DOHH2 (cell line): ENCODE measurements around the gene GGT6.

ENCODE experiments used
- H3F3A ChIP-seq: fragments of 200-600 bp; sonication (generic), shearing (Covaris generic); 2 replicates; pipeline ENCODE4 v1.6.0; 2016; ENCODE audit warnings: antibody characterized with exemption, mild to moderate bottlenecking; ENCODE audit not compliant: control insufficient read depth, insufficient read depth
- H3K27ac ChIP-seq: fragments of 200-600 bp; sonication (generic); 2 replicates; pipeline ENCODE4 v1.5.1; 2014; ENCODE audit warnings: low read depth, mild to moderate bottlenecking, low read length, moderate library complexity
- H3K27me3 ChIP-seq: fragments of 200-600 bp; sonication (generic); 2 replicates; pipeline ENCODE4 v1.6.1; 2014; ENCODE audit warnings: mild to moderate bottlenecking, low read length, mixed read lengths; ENCODE audit not compliant: control insufficient read depth
- H3K36me3 ChIP-seq: fragments of 200-600 bp; sonication (generic); 2 replicates; pipeline ENCODE4 v1.6.1; 2014; ENCODE audit warnings: mild to moderate bottlenecking, low read length, moderate library complexity, mixed read lengths; ENCODE audit not compliant: control insufficient read depth
- H3K4me1 ChIP-seq: fragments of 200-600 bp; sonication (generic); 2 replicates; pipeline ENCODE4 v1.6.1; 2014; ENCODE audit warnings: mild to moderate bottlenecking, low read length, mixed read lengths; ENCODE audit not compliant: control insufficient read depth
- H3K4me2 ChIP-seq: fragments of 200-600 bp; sonication (generic); 2 replicates; pipeline ENCODE4 v1.6.0; 2014; ENCODE audit warnings: mild to moderate bottlenecking, low read length, moderate library complexity
- H3K4me3 ChIP-seq: fragments of 200-600 bp; sonication (generic); 2 replicates; pipeline ENCODE4 v1.5.1; 2014; ENCODE audit warnings: mild to moderate bottlenecking, low read length, mixed read lengths
- H3K79me2 ChIP-seq: fragments of 200-600 bp; sonication (generic); 2 replicates; pipeline ENCODE4 v1.6.1; 2014; ENCODE audit warnings: mild to moderate bottlenecking, low read length, mixed read lengths; ENCODE audit not compliant: control insufficient read depth
- H3K9me2 ChIP-seq: fragments of 200-600 bp; sonication (generic); replicated peaks from 2 replicates; pipeline ENCODE4 v1.6.1; 2014; ENCODE audit warnings: mild to moderate bottlenecking, low read length, mixed read lengths; ENCODE audit not compliant: control insufficient read depth
- H3K9me3 ChIP-seq: fragments of 200-600 bp; sonication (generic); 2 replicates; pipeline ENCODE4 v1.6.1; 2014; ENCODE audit warnings: antibody characterized with exemption, low read length, mixed read lengths; ENCODE audit not compliant: control insufficient read depth, insufficient read depth
- H4K20me1 ChIP-seq: fragments of 200-600 bp; sonication (generic); 2 replicates; pipeline ENCODE4 v1.6.0; 2014; ENCODE audit warnings: low read depth, mild to moderate bottlenecking, antibody characterized with exemption, low read length, moderate library complexity; ENCODE audit not compliant: control insufficient read depth, insufficient read depth
- EZH2phosphoT487 ChIP-seq: fragments of 200-600 bp; sonication (generic); IDR thresholded peaks from 2 replicates; pipeline ENCODE4 v1.6.1; 2017; ENCODE audit warnings: borderline replicate concordance, mild to moderate bottlenecking, antibody characterized with exemption, low read length, moderate library complexity, mixed read lengths
- TF ChIP-seq, protein P1 (sequence below): fragments of 200-600 bp; sonication (generic); IDR thresholded peaks from one replicate; pipeline ENCODE4 v1.5.1; 2014; ENCODE audit warnings: antibody characterized with exemption, mild to moderate bottlenecking, low read depth, low read length; ENCODE audit not compliant: poor library complexity, severe bottlenecking

Gene GGT6

DNA sequence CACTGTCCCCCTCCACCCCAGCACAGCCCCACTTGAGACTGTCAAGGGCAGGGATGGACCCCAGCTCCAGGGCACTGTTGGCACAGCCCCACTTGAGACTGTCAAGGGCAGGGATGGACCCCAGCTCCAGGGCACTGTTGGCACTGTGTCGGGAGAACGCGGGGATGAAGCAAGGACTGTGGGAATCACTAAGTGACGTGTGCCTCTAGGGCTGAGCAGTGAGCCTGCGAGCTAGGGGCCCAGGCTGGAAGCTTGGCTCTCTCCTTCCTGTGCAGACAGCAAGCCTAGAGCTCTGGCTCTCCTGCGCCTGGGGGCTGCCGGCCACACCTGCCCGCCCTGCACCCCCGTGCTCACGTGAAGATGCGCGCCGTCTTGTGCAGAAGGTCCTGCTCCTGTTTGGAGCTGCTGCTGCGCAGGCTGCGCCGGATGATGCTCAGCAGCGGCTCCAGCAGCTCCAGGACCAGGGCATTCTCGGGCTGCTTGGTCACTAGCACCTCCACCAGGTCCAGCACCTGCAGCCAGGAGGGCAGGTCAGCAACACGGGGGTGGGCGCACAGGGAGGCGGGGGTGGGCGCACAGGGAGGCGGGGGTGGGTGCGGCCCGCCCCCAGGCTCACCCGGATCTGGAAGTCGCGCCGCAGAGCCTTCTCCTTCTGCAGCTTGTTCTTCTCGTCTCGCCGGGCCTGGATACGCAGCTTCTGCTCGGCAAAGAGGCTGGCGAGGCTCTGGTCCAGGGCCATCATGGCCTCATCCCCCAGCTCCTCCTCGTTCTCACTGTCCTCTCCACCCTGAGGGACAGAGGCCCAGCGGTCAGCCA lies 16.0 kb downstream of the GGT6 start:
- Histone ChIP-seq H3K79me2 (no peaks in the 10 kb centered on the region; the same call in 1 of the 2 replicates), H3K4me3 (no peak overlapping the region), H3K4me2 (no peak overlapping the region), H3K36me3 (peaks cover 95% of the 10 kb centered on the region), H3K27me3 (no peaks in the 10 kb centered on the region), H3K9me3 (no peaks in the 10 kb centered on the region), H3K9me2 (no peaks in the 10 kb centered on the region), H3K27ac (no peak overlapping the region), H3K4me1 (no peaks in the 10 kb centered on the region), H4K20me1 (no peaks in the 10 kb centered on the region), H3F3A (peaks cover 7% of the 10 kb centered on the region; the same call in 1 of the 2 replicates)
- TF ChIP-seq EZH2phosphoT487 = no peak
- TF ChIP-seq, protein P1, sequence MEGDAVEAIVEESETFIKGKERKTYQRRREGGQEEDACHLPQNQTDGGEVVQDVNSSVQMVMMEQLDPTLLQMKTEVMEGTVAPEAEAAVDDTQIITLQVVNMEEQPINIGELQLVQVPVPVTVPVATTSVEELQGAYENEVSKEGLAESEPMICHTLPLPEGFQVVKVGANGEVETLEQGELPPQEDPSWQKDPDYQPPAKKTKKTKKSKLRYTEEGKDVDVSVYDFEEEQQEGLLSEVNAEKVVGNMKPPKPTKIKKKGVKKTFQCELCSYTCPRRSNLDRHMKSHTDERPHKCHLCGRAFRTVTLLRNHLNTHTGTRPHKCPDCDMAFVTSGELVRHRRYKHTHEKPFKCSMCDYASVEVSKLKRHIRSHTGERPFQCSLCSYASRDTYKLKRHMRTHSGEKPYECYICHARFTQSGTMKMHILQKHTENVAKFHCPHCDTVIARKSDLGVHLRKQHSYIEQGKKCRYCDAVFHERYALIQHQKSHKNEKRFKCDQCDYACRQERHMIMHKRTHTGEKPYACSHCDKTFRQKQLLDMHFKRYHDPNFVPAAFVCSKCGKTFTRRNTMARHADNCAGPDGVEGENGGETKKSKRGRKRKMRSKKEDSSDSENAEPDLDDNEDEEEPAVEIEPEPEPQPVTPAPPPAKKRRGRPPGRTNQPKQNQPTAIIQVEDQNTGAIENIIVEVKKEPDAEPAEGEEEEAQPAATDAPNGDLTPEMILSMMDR = no peak

DNA sequence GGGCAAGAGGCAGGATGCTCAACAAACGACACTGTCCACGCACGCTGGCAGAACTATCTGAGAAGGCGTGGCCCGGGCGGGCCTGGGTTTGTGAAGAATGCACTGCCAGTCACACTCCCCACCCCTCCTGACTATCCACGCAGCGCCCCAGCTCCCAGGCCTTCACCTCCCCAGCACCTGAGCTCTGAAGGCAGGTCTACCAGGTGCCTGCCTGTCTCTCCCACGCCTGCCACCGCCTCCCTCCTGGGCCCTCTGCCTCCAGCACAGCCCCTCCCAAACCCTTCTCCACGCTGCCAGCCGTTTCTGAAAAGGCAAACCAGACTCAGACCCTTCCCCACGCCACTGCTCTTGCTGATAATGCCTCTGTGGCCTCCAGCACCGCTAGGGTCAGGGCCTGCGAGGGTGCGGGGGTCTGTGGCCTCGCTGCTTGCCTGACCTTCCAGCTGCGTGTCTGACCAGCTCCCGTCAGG lies 16.8 kb downstream of the GGT6 start:
- H3K4me3 ChIP-seq = no peak overlapping the region
- peaks cover 95% of the 10 kb centered on the region for H3K36me3 ChIP-seq
- H3K79me2 ChIP-seq = no peaks in the 10 kb centered on the region
- peaks cover 8% of the 10 kb centered on the region; the same call in 1 of the 2 replicates for H3F3A ChIP-seq
- H3K4me1 ChIP-seq = no peaks in the 10 kb centered on the region
- no peaks in the 10 kb centered on the region for H3K9me2 ChIP-seq
- no peak overlapping the region for H3K4me2 ChIP-seq
- no peaks in the 10 kb centered on the region for H4K20me1 ChIP-seq
- H3K9me3 ChIP-seq = no peaks in the 10 kb centered on the region
- H3K27ac ChIP-seq = no peak overlapping the region
- no peak for TF ChIP-seq EZH2phosphoT487
- TF ChIP-seq, protein P1 = no peak
- H3K27me3 ChIP-seq = no peaks in the 10 kb centered on the region

DNA sequence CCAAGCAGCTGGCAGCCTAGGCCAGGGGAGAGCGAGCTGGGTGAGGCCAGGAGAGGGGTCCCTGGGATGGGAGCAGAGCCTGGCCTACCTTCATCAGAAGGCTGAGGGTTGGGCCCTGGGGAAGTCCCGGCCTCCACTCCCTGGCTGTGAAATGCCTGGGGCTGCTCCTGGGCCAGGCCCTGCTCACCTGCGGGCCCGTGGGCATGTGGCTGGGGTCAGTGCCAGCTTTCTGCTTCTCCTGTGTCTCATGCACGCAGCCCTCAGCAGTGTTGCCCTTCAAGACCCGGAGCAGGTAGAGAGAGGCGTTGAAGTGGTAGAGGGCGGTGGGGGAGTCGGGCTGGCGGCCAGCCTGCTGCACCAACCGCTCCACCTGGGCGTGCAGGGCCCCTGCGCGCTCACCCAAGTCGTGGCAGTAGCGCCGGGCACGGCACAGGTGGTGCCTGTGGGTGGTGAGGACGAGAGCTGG lies 17.6 kb downstream of the GGT6 start:
- no peaks in the 10 kb centered on the region for H3K79me2 ChIP-seq
- H3F3A ChIP-seq = peaks cover 10% of the 10 kb centered on the region
- H3K4me1 ChIP-seq = no peaks in the 10 kb centered on the region
- H3K4me3 ChIP-seq = no peak overlapping the region
- H3K36me3 ChIP-seq = peaks cover 95% of the 10 kb centered on the region
- no peaks in the 10 kb centered on the region for H3K27me3 ChIP-seq
- TF ChIP-seq, protein P1 = no peak
- TF ChIP-seq EZH2phosphoT487 = no peak
- no peaks in the 10 kb centered on the region for H3K9me2 ChIP-seq
- no peaks in the 10 kb centered on the region for H4K20me1 ChIP-seq
- no peak overlapping the region for H3K4me2 ChIP-seq
- H3K27ac ChIP-seq = no peak overlapping the region
- H3K9me3 ChIP-seq = no peaks in the 10 kb centered on the region
